ENCODE data around the gene PCDHB12.

GRCh38 chr5:141223112-141223783 lies 14.7 kb downstream of the PCDHB12 start, which contains the start of gene PCDHB14:
- TF ChIP-seq RAD21 (conservative IDR thresholded peaks at IDR 0.05) (peak; percentile 63), EP300 (conservative IDR thresholded peaks at IDR 0.05; ENCODE audit: poor library complexity, severe bottlenecking) (no peak), POLR2AphosphoS5 (IDR thresholded peaks at IDR 0.05) (no peak), CTCF (IDR thresholded peaks at IDR 0.05; ENCODE audit: poor library complexity, severe bottlenecking) (peak; percentile 55)
